NCI-H446 treated with DMSO at 0.1 percent for 48 hours (cell line): ENCODE data around the gene ZNF445.
"Not testable (repeated sequence)": the region's sequence is repeated elsewhere in the genome, so short reads cannot be mapped to it uniquely, and the experiment has no call there.

Experiments used
- DNase-seq: peaks from one replicate; lab custom pipeline; 2025; lab: John Stamatoyannopoulos, UW

ZNF445 gene

GRCh38 chr3:44434834-44435510, 42.5 kb downstream of the ZNF445 start:
- DNase-seq: no peak

DNA sequence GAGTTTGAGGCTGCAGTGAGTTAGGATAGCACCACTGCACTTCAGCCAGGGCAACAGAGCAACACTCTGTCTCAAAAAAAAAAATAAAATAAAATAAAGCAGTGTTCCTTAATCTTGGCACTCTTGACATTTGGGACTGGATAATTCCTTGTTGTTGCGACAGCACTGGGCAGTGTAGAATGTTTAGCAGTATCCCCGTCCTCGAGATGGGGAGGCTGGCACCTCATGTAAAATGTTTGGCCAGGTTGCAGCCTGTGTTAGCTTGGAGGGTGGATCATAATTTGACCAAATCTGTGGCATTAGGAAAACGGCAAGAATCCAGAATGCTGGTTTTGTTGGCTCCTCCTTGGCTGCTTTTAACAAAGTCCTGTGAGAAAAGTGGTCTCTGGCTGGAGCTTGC, 47.0 kb downstream of the ZNF445 start:
- no peak for DNase-seq

DNA sequence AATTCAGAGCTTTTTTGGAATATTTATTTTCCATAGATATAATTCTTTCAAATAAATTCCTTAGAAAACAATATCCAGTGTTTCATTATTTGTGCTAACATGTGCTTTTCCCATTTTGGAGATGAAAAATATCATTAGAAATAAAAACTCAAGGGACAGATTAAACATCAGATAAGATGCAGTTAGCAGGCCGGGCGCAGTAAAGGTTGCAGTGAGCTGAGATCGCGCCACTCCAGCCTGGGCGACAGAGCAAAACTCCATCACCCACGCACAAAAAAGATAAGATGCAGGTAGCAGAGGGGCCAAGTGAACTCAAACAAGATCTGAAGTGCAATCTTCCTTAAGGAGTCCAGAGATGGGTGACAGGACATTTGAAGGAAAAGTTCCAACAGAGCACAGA, 48.0 kb downstream of the ZNF445 start:
- no peak for DNase-seq

DNA sequence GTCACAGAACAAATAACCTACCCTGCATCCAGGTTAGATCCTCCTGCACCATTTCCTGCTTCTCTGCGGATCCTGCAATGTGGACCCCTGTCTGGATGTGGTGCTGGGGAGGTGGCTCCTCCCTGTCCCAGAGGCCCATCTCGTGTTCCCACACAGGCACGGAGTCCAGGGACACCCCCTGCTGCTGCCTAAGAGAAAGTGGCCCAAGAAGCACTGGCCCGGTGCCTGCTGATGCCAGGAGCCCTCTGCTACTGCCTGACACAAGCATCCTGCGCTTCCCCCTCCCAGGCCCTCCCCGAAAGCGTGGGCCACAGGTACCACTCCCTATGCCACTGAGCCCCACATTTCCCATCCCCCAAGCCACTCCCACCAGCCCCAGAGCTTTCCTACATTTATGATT, 48.6 kb downstream of the ZNF445 start:
- DNase-seq: no peak

- no peak for DNase-seq
Observed at GRCh38 chr3:44427683-44428082, 49.8 kb downstream of the ZNF445 start.

DNA sequence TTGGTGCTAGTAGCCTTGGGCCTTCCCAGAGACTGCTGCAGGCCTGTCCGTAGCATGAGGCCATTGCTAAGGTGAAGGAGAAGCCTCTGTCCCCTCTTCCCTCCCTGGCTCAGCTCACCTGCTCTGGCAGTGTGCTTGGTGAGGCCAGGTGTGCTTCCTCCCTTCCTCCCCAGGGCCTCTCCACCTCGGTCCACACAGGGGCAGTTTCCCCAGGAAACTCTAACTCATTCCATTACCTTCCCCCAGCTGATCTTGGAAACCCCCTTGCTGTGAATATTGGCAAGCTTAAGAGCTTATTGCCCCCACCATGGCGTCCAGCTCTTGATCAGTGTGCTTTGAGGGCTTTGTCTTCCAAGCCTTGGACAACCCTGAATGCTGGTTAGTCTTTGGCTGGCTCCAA, 52.7 kb downstream of the ZNF445 start:
- DNase-seq: no peak

- no peak for DNase-seq
Observed at GRCh38 chr3:44421280-44421679, 56.2 kb downstream of the ZNF445 start.

- DNase-seq: no peak
Observed at GRCh38 chr3:44420676-44421075, 56.8 kb downstream of the ZNF445 start.

DNA sequence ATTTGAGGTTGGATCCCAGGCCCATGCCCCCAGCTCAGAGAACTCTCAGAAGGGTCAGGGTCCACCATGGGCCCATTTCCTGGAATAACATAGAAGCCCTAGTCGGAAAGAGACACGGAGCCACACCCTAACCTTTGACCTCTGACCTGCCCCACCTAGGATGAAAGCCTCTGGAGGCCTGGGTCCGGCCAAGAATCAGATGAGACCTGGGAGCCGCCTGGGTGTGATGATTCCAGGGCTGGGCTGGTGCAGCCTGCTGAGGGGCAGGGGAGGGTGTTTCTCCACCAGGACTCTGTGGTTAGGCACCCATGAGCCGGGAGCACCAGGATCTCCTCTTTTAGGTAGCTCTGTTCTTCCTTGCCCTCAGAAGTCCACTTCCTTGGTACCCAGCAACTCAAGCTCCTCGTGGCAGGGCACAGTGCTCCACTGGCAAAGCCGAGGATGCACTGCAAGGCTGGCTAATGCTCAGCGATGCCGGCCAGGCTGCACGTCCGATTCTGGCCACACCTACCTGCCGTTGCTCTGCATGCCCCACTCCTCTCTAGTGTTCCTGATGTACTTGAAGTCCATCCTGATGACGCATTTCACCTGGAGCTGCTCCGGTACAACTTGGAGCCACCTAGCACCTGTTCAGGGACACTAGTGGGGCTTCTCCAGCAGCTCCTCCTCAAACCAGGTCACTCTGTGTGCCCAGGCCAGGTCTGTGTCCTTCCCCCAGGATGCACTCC, 57.4 kb downstream of the ZNF445 start:
- DNase-seq: no peak

GRCh38 chr3:44419116-44419922, 58.2 kb downstream of the ZNF445 start:
- no peak for DNase-seq

DNA sequence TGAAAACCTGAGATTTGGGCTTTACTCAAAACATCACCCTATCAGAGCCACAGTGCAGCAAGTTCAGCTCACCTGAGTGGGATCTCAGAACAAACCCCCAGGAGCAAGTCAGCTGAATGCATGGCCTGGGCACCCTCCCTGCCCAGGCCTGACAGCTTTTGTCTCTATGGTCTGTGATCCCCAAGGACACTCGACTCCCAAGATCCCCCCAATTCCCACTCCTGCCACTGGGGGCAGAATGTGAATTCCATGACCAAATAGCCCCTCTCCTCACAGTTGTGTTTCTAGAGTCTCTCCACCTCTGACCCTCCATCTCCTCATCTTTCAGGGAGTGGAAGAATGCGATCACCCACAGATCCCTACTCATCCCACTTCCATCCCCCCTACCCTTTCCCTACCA, 58.9 kb downstream of the ZNF445 start:
- DNase-seq: no peak

- not testable (repeated sequence) for DNase-seq
Observed at GRCh38 chr3:44418118-44418517, 59.4 kb downstream of the ZNF445 start.

DNA sequence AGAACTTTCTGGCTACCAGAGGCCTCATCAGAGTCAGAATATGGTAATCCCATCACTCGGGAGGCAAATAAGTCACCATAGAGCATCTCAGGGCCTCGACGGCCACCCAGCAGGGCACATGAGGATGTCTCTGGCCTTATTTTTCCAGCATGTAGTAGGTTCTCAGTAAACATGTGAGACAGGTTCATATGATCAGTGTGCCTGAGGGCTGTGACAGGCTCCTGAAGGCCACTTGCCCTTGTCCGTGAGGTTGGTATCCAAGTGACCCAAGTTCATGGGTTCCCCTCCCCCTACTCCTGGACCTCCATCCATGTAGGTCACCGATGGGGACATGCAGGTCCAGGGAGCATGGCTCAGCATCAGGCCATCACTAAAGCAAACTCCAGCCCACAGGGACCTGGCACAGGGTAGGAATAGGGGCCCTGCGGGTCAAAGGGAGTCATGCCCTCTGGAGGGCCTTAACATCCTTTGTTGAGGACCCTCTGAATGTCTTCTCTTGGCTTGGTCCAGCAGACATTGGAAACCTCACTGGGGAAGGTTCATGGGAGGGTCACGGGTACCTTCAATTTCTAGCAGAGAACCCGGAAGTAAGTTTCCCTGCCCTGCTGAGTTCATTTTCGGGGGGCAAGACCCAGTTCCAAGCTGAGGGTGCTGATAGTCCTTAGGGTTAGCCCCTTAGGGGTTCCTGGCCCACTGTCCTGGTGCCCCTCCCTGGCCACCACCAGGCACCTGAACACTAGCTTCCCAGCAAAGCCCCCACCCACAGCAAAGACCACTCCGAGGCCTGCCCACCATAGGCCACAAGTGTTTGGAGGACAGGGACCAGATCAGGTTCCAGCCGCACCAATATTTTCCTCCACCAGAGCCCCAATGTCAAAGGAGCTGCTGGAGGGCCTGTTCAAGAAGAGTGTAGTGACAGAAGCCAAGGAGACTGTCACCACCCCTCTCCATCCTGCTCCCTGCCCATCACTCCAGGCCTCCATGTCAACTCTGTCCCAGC, 61.1 kb downstream of the ZNF445 start:
- DNase-seq: no peak

DNA sequence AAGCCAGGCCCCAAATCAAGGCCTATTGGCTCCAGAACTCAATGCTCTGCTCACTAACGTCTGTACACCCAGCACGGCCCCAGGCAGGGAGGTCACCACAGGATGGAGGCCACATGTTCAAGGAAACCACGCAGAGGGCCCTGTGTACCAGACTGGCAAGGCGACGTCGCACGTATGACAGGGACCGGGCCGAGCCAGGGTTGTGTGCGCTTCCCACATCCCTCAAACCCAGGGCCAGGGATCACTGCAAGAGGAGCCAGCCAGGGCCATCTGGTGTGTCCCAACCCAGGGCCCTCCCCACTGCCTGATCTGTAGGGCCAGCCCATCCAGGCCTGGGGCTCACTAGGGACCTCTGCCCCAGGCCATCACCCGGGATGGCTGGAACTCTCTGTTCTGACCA, 62.0 kb downstream of the ZNF445 start:
- DNase-seq: no peak

DNA sequence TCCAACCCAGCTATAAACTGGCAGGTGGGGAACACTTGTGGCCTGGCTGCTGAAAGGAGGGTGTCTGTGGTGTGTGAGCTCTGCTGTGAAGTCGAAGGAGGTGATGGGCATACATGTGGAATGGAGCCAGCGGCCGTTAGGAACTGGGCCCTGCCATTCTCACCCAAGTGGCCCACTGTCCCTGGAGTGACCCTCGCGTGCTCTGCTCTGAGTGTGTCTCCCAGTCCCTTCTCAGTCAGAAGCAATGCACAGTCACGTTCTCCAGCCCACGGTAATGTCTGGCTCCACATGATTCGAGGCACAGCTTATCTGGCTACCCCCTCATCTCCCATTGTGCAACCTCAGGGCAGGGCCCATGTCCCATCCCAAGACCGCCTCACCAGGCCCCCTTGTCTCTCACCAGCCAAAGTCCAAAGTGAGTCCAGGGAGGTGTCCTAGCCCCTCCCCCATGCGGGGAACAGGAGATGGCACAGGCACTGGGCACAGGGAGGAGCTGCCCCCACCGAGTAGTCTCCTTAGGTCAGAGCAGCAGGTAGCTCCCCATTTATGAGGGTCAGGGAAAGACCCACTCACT, 62.9 kb downstream of the ZNF445 start:
- no peak for DNase-seq

DNA sequence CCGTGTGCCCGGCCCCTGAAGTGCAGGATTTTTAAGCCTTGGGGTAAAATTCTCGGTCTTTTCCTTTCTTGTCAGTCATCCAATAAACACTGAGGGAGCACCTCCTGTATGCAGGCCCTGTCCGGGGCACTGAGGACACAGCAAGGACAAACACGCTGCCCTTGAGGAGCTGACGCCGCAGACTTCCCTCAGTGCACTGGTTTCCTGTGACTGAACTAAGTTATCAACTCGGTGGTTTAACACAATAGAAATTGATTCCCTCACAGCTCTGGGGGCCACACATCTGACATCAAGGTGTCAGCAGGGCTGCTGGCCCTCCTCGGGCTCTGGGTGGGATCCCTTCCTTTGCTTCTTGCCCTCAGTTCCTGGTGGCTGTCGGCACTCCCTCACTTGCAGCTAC, 65.1 kb downstream of the ZNF445 start:
- no peak for DNase-seq

DNA sequence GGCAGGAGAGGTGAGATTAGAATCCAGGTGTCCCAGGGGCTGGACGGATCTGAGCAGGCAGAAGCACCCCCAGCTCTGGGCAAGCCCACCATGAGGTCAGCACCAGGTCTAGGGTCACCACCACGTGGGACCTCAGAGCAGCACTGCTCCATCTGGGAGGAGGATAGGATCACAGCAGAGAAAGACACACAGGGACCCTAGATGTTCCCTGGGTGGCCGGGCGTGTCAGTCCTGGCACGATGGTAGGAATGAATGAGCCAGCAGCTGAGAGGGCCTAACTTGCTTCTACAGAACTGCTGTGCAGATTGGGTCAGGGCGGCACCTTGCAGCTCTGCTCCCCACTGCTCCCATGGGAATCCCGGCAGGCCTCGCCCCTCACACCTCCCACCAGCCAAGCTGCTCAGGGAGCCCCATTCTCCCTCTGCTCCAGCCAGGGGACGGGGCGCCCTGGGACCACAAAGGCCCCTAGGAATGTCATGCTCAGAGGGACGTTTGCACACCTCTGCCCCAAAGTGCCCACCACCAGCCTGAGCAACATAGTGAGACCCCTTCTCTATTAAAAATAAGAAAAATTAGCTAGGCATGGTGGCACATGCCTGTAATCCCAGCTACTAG, 66.3 kb downstream of the ZNF445 start:
- DNase-seq: no peak

DNA sequence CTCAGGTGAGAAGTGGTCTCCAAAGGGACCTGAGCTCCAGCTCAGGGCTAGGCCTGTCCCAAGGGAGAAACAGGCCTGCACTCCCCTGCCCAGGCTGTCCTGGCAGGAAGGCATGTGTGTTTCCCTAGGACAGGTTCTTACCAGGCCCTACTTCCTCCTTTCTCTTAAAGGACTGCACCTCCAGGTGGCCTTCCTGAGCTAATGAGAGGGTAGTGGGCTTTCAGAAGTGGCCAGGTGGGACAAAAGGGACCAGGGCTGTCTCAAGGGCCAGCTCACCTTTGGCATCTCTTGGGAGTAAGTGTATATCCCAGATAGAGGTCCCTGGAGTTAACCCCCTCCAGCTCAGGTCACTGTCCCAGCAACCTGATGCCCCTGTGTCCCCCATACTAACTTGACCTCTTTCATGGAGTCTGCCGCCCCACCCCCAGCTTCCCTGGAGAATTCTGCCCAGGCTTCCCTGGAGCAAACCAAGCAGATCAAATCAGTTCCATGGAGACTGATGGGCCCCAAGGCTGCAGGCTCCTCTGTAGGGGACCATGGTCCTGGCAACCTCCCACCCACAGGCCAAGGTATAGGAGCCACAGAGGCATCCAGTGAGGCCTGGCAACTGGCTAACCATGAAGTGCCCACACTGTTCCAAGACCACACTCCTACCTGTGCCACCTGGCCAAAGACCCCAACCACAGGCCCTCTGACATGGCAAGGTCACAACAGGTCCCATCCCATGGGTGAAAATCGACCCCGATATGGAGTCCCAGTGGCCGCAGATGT, 67.6 kb downstream of the ZNF445 start:
- DNase-seq: no peak

- no peak for DNase-seq
Observed at GRCh38 chr3:44402548-44402947, 74.9 kb downstream of the ZNF445 start.

GRCh38 chr3:44400771-44401170, 76.7 kb downstream of the ZNF445 start:
- no peak for DNase-seq
